Hepatocyte (in vitro differentiated cells): ENCODE measurements around the gene ZAP70. TPM values are rescaled to one million over a fixed set of nuclear protein-coding genes. Genes with fewer than 3 reads are reported as not detected.
A peak's percentile ranks its signal among the peaks of the same experiment; 100 is the strongest.

ENCODE experiments used
- DNase-seq: peaks from one replicate; pipeline ENCODE4 v3.0.0-alpha.2; 2016; ENCODE audit warnings: low spot score
- H2AFZ ChIP-seq: fragments of 200-600 bp; sonication (generic); 2 replicates; pipeline ENCODE4 v1.6.0; 2016; ENCODE audit warnings: antibody characterized with exemption, mild to moderate bottlenecking
- H3K27ac ChIP-seq: fragments of 200-600 bp; sonication (generic); 2 replicates; pipeline ENCODE4 v1.5.1; 2016; ENCODE audit warnings: mild to moderate bottlenecking
- H3K27me3 ChIP-seq: fragments of 200-600 bp; sonication (generic); 2 replicates; pipeline ENCODE4 v1.6.1; 2016
- H3K36me3 ChIP-seq: fragments of 200-600 bp; sonication (generic); replicated peaks from 2 replicates; pipeline ENCODE4 v1.5.1; 2016; ENCODE audit warnings: low read depth; ENCODE audit not compliant: insufficient read depth
- H3K4me1 ChIP-seq: fragments of 200-600 bp; sonication (generic); 2 replicates; pipeline ENCODE4 v1.5.1; 2016; ENCODE audit warnings: mild to moderate bottlenecking, moderate library complexity; ENCODE audit not compliant: insufficient read depth
- H3K4me2 ChIP-seq: fragments of 200-600 bp; sonication (generic); 2 replicates; pipeline ENCODE4 v1.6.0; 2016
- H3K4me3 ChIP-seq: fragments of 200-600 bp; sonication (generic); 2 replicates; pipeline ENCODE4 v1.5.1; 2016; ENCODE audit warnings: mild to moderate bottlenecking
- H3K79me2 ChIP-seq: fragments of 200-600 bp; sonication (generic); 2 replicates; pipeline ENCODE4 v1.6.0; 2017; ENCODE audit warnings: mild to moderate bottlenecking
- H3K9me2 ChIP-seq: fragments of 200-600 bp; sonication (generic); replicated peaks from 2 replicates; pipeline ENCODE4 v1.6.0; 2017; ENCODE audit warnings: mild to moderate bottlenecking; ENCODE audit not compliant: insufficient read depth
- H3K9me3 ChIP-seq: fragments of 200-600 bp; sonication (generic); 2 replicates; pipeline ENCODE4 v1.5.1; 2016; ENCODE audit warnings: low read depth, mild to moderate bottlenecking
- H4K20me1 ChIP-seq: fragments of 200-600 bp; sonication (generic); 2 replicates; pipeline ENCODE4 v1.6.0; 2016; ENCODE audit warnings: mild to moderate bottlenecking; ENCODE audit not compliant: insufficient read depth, poor library complexity, severe bottlenecking
- CTCF ChIP-seq: fragments of 200-600 bp; sonication (generic); IDR thresholded peaks from 2 replicates; pipeline ENCODE4 v1.5.1; 2016; ENCODE audit warnings: antibody characterized with exemption, mild to moderate bottlenecking; ENCODE audit not compliant: poor library complexity
- EZH2 ChIP-seq: fragments of 200-600 bp; sonication (generic); IDR thresholded peaks from 2 replicates; pipeline ENCODE4 v1.6.1; 2016; ENCODE audit warnings: antibody characterized with exemption, mild to moderate bottlenecking, borderline replicate concordance
- EZH2phosphoT487 ChIP-seq: fragments of 200-600 bp; sonication (generic); IDR thresholded peaks from one replicate; pipeline ENCODE4 v1.6.1; 2018; ENCODE audit warnings: antibody characterized with exemption, mild to moderate bottlenecking, low read depth, moderate library complexity; ENCODE audit not compliant: unreplicated experiment, severe bottlenecking
- WGBS: methylation state at CpG from one replicate; pipeline ENCODE4 v1.1.6; 2016; ENCODE audit warnings: low lambda C conversion rate; ENCODE audit errors: missing lambda C conversion rate; 5-methylcytosine and 5-hydroxymethylcytosine counted together
- polyA plus RNA-seq: library from polyadenylated mRNA; unstranded; fragments of >200 nt; fragmentation: Nextera tagmentation; extraction: Ambion mirVana; gene quantifications from 2 replicates; pipeline ENCODE4 v1.2.1, GENCODE V29; 2016
- total RNA-seq: library from RNA; depleted of rRNA; stranded (reverse); fragments of >200 nt; gene quantifications from 2 replicates; pipeline ENCODE4 v1.2.3, GENCODE V29; 2014

The ZAP70 gene
- total and polyA plus RNA-seq, 2 experiments from 2014 or later = 0.80 to 1.5 TPM

GRCh38 chr2:97739020-97739892, 25.9 kb downstream of the ZAP70 start:
- Histone ChIP-seq H3K36me3 (no peaks in the 10 kb centered on the region), H3K4me3 (no peak overlapping the region), H3K4me1 (no peaks in the 10 kb centered on the region), H3K4me2 (no peak overlapping the region), H3K27me3 (no peaks in the 10 kb centered on the region), H2AFZ (no peak overlapping the region), H3K9me2 (no peaks in the 10 kb centered on the region), H3K79me2 (no peaks in the 10 kb centered on the region), H3K9me3 (no peaks in the 10 kb centered on the region), H3K27ac (no peak overlapping the region), H4K20me1 (no peaks in the 10 kb centered on the region)
- no peak for DNase-seq
- TF ChIP-seq CTCF (no peak), EZH2 (no peak), EZH2phosphoT487 (no peak)
- WGBS = 93% methylated on average over 22 of the region's 23 CpGs

GRCh38 chr2:97739893-97740245, 26.5 kb downstream of the ZAP70 start:
- Histone ChIP-seq H3K9me3 (no peaks in the 10 kb centered on the region), H3K9me2 (no peaks in the 10 kb centered on the region), H3K4me2 (no peak overlapping the region), H3K36me3 (no peaks in the 10 kb centered on the region), H3K27me3 (no peaks in the 10 kb centered on the region), H3K79me2 (no peaks in the 10 kb centered on the region), H4K20me1 (no peaks in the 10 kb centered on the region), H3K4me3 (no peak overlapping the region), H2AFZ (no peak overlapping the region), H3K27ac (no peak overlapping the region), H3K4me1 (no peaks in the 10 kb centered on the region)
- TF ChIP-seq EZH2phosphoT487 (no peak), CTCF (no peak), EZH2 (no peak)
- no peak for DNase-seq
- 96% methylated on average over 4 of the region's 5 CpGs for WGBS

GRCh38 chr2:97740590-97741182, 27.3 kb downstream of the ZAP70 start:
- Histone ChIP-seq H3K9me3 (no peaks in the 10 kb centered on the region), H4K20me1 (no peaks in the 10 kb centered on the region), H3K9me2 (no peaks in the 10 kb centered on the region), H3K27me3 (no peaks in the 10 kb centered on the region), H3K4me3 (no peak overlapping the region), H3K4me2 (no peak overlapping the region), H3K27ac (no peak overlapping the region), H3K36me3 (no peaks in the 10 kb centered on the region), H3K4me1 (no peaks in the 10 kb centered on the region), H2AFZ (no peak overlapping the region), H3K79me2 (no peaks in the 10 kb centered on the region)
- TF ChIP-seq EZH2 (no peak), CTCF (peak; percentile 56), EZH2phosphoT487 (no peak)
- DNase-seq = peak; percentile 61
- WGBS = 35% methylated on average over 19 of the region's 19 CpGs
